Effector CD4-positive, alpha-beta T cell (primary cell): ENCODE results near the gene DARS1.
"Not testable (repeated sequence)": the region's sequence is repeated elsewhere in the genome, so short reads cannot be mapped to it uniquely, and the experiment has no call there.

ENCODE experiments used
- DNase-seq: peaks from one replicate; pipeline ENCODE4 v3.0.0-alpha.2; 2020

DARS1 gene

GRCh38 chr2:135936524-135936923 lies 48.9 kb downstream of the DARS1 start:
- no peak for DNase-seq

- no peak for DNase-seq
Measured at GRCh38 chr2:135935914-135936313, 49.5 kb downstream of the DARS1 start.

GRCh38 chr2:135931776-135932443 lies 53.5 kb downstream of the DARS1 start:
- no peak for DNase-seq

- DNase-seq: no peak
Measured at GRCh38 chr2:135926605-135927004, 58.8 kb downstream of the DARS1 start.

GRCh38 chr2:135925571-135925970 lies 59.9 kb downstream of the DARS1 start:
- no peak for DNase-seq

GRCh38 chr2:135916207-135916606 lies 69.2 kb downstream of the DARS1 start:
- DNase-seq: peak; percentile 17

- DNase-seq: no peak
Measured at GRCh38 chr2:135914485-135914884, 70.9 kb downstream of the DARS1 start.

GRCh38 chr2:135913727-135914365 lies 71.6 kb downstream of the DARS1 start:
- DNase-seq: peak; percentile 50

- DNase-seq: no peak
Measured at GRCh38 chr2:135909976-135910375, 75.5 kb downstream of the DARS1 start.

- DNase-seq: no peak
Measured at GRCh38 chr2:135905679-135906078, 79.7 kb downstream of the DARS1 start.

GRCh38 chr2:135904341-135904989 lies 81.0 kb downstream of the DARS1 start:
- no peak for DNase-seq

GRCh38 chr2:135903650-135904049 lies 81.8 kb downstream of the DARS1 start:
- no peak for DNase-seq

- DNase-seq: no peak
Measured at GRCh38 chr2:135899567-135899966, 85.9 kb downstream of the DARS1 start.

GRCh38 chr2:135898234-135898786 lies 87.1 kb downstream of the DARS1 start:
- DNase-seq: no peak

GRCh38 chr2:135894930-135895329 lies 90.5 kb downstream of the DARS1 start:
- no peak for DNase-seq

- no peak for DNase-seq
Measured at GRCh38 chr2:135893374-135893794, 92.0 kb downstream of the DARS1 start.

GRCh38 chr2:135890835-135891234 lies 94.6 kb downstream of the DARS1 start:
- no peak for DNase-seq

GRCh38 chr2:135890149-135890548 lies 95.3 kb downstream of the DARS1 start:
- no peak for DNase-seq

GRCh38 chr2:135888587-135888986 lies 96.8 kb downstream of the DARS1 start:
- not testable (repeated sequence) for DNase-seq

GRCh38 chr2:135885709-135886108 lies 99.7 kb downstream of the DARS1 start:
- no peak for DNase-seq

GRCh38 chr2:135882415-135882814 lies 103.0 kb downstream of the DARS1 start:
- no peak for DNase-seq

- not testable (repeated sequence) for DNase-seq
Measured at GRCh38 chr2:135876770-135877169, 108.7 kb downstream of the DARS1 start.

- DNase-seq: peak; percentile 96
Measured at GRCh38 chr2:135876066-135876711, 109.2 kb downstream of the DARS1 start, which contains the start of gene MCM6. TSS of gene MCM6 (minus strand) at chr2:135876443. CDS start at chr2:135876365, 78 bp downstream.
